ENCODE data around the gene GNAT2.
A peak's percentile ranks its signal among the peaks of the same experiment; 100 is the strongest.

The GNAT2 gene

DNA sequence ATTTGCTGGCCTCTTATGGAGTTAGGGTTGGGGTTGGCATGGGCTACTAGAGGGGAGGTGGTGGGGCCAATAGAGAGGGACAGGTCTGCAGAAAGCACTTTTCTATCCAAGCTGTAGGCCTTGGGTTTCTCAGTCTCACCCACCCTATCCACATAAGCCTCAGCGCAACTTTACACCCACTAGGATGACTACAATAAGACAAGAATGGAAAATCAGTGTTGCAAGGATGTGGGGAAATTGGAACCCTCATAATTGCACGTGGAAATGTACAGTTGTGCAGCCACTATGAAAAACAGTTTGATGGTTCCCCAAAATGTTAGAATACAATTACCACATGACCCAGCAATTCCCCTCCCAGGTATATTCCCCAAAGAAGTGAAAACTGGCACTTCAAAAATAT lies 22.4 kb upstream of the GNAT2 start:
- no peak for DNase-seq

DNA sequence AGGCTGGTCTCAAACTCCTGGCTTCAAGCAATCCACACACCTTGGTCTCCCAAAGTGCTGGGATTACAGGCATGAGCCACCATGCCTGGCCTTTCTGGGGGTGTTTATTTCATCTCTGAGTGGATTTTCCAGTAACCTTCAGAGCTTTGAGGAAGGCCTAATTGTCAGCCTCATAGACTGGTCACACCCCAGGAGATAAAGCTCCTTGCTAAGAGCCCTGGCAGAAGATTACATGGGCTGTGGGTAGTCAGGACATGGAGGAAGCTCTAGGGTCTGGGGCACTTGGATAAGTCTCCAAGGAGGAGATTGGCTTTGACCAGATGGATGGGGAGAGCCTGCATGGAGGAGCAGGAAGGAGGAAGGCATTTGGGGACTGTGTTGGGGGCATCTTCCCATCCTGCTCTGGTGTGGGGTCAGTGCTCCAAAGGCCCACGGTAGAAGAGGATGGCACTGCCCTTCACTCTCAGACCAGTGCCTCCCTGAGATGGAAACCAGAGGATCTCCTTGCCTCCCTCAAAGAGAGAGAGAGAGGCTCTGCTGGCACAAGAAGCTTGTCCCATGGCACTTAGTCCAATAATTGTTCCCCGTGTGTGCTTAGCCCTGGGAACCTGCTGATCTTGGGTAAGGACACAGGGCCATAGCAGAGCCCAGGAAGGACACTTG lies 21.8 kb upstream of the GNAT2 start:
- DNase-seq: no peak

DNA sequence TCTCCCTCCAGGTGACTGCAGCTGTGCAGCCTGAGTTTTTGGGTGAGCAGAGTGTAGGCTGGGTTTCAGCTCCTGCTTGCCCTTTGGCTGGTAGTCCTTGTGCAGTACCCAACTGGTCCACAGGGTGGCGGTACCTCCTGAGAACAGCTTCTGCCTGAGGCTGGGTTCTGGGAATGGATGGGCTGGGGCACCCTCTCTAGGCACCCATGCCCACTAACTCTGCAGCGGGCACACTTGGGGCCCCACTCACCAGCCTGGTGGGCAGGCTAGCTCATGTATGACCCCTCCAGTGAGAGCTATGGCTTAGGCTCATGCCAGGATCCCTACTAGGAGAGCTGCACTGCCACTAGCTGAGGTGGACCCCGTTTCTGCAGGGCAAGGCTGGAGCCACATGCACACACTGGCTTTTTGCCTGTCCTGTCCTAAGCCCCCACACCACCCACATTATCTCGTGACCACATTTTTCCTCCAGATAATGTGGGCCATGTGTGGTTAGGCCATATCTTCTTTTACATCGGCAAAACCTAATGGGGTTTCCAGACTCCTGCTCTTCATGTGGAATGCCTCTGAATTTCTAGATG lies 21.0 kb upstream of the GNAT2 start:
- DNase-seq: peak; percentile 51

DNA sequence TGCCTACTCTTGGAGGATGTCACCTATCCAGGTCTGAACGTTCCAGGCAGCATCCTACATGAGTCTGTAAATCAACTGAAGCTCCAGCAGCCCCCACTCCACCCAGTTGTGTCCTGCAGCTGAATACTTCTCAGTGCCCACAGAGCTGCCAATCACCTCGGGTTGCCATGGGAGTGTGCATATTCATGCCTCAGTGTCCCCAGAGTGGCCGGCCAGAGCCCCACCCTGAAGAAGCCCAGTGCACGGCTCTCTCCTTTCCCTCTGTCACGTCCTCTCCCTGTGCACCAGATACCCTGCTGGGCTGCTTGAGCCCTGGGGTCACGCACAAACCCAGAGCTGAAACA lies 20.4 kb upstream of the GNAT2 start:
- no peak for DNase-seq

DNA sequence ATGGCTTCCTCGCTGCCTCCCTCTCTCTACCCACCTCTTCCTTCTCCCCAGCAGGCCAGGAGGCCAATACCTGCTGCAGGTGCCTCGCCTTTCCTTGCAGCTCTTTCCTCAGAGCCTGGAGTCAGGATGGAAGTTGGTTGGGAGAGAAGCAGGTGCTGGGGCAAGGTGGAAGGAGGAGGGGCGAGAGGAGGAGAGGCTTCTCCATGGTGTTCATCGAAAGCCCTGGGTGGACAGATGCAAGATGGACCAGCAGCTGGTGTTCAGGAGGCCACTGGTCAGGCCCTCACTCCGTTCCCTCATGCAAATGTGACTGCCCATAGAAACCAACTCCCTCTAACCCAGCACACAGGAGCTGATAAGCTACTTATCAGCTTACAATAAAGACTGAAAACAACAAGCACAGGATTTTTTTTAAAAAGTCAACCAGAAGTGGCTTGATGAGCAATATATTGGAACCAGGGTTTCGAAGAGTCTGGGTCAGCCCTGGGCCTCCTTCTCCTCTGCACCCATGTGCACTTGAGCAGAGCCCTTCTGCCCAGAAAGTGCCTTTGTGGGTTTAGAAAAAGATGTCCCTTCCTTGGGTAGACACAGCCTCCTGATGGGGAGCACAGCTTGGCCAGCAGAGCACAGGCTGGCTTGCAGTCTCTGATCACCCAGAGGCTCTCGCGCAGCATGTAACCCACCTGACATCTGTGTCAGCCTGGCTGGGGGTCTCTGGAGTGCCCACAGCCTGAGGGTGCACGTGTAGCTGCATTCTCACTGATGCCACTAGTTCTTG lies 19.8 kb upstream of the GNAT2 start:
- no peak for DNase-seq

DNA sequence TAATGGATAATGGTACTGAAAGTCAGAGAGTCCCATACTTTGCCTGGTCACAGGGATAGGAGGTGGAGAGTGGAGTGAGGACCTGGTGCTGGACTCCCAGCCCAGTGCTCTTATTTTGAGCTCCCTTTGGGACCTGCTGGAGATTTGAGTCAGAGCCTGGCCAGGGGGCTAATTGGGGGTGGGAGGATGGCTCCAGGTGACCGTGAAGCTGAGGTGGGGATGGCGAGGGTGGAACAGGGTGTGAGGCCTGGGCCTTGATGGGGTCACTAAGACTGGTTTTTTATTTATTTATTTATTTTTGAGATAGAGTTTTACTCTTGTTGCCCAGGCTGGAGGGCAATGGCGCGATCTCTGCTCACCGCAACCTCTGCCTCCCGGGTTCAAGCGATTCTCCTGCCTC lies 18.0 kb upstream of the GNAT2 start:
- no peak for DNase-seq

DNA sequence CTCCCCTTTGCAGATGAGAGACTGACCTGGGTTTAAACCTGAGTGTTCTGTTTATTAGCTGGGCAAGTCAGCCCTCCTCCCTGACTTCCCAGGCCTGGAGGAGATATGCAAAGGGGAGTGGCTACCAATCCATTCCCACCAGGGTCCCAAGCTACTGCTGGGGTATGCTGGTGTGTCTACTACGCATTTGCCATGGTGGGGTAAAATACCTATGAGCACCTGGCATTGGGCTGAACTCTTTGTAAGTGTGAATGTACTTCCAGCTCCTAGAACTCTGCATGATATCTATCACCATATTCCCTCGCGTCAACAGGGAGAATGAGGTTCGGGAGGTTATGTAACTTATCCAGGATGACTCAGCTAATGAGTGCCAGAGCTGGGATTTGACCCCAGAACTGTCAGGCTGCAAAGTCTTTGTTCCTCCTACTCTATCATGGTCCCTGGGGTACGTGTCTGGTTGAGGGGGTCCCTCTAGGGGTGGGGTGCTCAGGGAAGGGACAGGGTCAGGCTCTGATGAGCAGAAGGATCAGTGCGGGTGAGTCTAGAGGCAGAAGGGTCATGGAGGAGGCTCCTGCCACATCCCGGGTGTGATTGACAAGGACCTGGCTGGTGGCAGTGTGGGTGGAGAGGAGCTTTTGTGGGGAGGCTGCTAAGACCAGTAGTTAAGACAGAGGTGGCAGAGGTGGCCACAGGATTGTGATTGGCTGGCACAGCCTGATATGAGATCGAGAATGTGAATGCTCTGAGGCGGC lies 17.0 kb upstream of the GNAT2 start:
- DNase-seq: peak; percentile 67

DNA sequence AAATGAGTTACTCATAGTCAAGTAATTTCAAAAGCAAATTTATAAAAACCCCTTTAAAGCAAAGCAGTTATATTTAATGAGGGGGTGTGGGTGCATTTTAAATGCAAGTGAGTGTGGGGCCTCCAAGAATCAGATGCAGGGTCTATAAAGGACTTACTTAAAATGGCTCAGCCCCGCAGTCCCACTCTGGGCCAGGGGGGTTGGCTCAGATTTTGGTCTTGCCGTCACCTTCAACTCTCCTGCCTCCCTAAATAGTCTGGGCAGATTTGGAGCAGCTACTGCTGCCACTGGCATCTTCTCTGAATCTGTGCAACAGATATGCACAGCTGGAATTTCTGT lies 16.4 kb upstream of the GNAT2 start:
- no peak for DNase-seq

DNA sequence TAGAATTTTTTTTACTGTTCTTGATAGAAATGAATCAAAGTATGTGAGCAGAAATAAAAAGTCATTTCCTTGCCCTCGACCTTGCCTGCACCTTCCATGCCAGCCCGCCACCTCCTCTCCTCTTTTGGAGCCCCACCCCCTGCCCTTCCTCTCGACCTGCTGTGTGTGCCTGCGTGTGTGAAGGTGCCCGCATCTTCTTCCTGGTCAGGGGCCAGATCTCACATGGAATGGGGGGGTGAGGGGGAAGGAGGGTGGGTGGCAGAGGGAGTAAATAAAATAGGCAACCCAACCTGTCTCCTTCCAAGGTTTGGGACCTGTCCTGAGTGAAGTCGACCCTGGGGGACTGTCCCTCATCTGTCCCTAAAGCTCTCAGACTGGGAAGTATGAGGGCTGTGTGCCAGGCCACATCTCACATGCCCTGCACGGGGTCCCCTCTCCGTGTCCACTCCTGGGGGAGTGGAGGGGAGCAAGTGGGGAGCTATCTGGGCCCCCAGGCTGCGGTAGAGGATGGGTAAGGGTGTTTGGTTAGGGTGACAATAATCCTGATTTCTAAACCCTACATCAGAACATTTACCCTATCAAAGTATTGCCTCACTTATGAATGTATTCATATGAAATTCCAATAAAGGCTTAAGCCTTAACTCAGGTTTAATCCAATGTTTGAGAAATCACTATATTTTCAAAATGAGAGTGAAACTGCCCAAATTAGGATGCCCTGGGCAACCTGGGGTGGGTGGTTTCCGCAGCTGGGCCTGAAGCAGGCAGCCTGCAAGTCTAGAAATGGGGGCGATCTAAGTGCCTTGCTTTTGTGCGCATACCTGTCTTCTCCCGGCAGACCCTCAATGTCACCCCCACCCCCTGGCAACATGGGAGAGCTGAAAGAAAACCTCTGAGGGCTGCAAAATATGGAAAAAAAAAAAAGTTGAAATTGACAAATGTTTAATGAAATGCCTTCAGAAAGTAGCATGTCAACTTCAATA lies 15.6 kb upstream of the GNAT2 start:
- no peak for DNase-seq

DNA sequence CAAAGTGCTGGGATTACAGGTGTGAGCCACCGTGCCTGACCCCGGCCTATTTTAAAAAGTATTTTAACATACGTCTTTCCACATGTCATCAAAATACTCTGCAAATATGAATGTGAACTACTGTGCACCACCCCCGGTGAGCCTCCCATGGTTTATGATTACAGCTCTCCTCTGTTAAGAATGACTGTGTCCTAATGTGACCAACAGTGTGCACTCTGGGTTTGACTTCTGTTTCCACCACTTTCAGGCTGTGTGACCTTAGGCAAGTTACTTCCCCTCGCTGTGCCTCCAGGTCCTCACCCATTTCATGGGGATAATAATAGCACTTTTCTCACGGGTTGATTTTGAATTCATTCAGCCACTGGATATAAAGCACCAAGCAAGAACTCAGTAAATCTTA lies 14.9 kb upstream of the GNAT2 start:
- no peak for DNase-seq

DNA sequence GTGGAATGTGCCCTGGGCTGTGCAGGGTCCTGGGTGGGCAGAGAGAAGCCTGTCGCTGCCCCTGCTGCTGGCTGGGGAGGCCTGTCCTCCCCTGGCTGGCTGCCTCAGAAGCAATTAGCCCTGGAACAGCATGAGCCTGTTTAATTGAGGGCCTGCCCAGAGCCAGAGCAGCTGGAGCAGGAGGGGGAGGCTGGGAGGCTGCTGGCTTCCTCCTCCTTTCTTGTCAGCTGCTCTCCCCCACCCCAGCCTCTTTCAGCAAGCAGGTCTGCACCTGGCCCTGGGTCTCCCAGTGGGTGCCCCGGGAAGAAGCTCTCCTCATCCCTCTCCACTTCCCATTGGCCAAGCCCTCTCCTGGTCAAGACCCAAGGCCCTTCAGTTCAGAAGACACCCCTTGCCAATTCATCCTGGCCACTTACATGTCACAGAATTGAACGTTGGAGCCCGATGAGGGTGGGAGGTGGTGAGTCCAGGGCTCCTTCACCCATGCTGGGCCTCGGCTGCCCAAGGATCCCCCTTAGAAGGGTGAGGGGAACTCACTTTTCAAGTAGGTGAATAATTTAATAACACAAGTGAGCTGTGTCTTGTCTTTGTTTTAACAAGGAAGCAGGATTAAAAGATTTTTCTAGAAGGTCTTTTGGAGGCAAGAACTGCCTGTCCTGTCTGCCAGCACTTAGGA lies 13.4 kb upstream of the GNAT2 start:
- DNase-seq: no peak

DNA sequence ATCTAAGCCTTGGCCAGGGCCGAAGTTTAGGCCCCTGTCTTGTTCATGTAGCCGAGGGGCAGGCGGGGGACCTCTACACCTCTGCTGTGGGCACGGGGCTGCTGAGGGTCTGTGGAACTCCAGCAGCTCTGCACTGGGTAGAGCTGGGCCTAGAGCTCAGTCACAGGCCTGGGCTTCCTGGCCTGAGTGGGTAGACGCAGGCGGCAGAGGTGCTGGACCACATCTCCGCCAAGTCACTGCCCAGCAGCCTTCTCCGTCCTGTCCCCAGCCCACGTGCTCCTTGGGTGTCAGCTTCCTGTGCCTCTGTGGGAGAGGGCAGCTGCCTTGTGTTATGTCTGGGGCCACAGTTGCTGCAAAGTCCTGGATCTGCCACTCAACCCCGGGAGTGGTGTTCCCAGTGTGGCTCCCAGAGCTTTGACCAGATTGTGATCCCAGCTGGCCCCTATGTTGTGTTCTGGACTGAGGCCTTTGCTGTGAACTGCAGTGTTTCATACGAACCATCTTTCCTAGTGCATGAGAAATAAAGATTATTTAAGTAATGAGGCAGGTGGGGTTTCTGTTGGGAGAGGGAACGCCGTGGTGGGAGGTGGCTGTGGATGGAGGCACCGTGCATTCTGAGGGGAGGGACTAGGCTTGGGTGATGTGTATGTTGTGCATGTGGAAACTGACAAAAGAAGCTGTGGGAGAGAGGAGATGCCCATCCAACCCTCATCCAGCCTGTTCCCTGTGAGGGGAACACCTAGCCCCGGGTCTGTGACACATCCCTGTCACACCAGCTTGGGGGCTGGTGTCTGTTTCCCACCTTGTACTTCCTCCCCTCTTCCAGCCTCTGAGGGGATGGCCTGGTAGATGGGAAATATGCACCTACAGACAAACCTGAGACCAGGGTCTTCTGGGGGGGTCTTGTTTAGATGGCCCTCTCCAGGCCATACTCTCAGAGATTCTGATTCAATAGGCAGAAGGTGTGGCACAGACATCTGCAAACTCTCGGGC lies 12.4 kb upstream of the GNAT2 start:
- DNase-seq: no peak

DNA sequence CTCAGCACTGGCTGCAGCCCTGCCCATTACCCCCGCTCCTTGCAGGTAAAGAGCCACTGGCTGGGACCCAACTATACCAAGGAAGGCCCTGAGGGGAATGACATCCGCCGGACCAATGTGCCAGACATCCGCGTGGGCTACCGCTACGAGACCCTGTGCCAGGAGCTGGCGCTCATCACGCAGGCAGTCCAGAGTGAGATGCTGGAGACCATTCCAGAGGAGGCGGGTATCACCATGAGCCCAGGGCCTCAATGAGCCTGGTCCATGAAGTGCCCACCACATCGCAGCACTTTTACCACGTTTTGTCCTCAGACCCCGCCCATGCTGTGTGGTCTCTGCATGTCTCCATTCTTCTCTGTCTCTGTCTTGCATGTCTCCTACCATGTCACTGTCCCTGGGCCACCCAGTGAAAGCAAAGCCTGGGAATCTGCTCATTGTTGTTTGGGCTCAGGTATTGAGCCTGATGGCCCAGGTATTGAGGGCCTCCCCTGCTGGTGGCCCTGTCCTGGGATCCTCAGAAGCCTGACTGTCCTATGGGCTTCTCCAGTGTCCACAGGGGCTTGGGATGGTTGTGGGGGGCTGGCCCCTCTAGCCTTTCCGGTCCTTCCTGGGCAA lies 11.6 kb upstream of the GNAT2 start:
- no peak for DNase-seq

DNA sequence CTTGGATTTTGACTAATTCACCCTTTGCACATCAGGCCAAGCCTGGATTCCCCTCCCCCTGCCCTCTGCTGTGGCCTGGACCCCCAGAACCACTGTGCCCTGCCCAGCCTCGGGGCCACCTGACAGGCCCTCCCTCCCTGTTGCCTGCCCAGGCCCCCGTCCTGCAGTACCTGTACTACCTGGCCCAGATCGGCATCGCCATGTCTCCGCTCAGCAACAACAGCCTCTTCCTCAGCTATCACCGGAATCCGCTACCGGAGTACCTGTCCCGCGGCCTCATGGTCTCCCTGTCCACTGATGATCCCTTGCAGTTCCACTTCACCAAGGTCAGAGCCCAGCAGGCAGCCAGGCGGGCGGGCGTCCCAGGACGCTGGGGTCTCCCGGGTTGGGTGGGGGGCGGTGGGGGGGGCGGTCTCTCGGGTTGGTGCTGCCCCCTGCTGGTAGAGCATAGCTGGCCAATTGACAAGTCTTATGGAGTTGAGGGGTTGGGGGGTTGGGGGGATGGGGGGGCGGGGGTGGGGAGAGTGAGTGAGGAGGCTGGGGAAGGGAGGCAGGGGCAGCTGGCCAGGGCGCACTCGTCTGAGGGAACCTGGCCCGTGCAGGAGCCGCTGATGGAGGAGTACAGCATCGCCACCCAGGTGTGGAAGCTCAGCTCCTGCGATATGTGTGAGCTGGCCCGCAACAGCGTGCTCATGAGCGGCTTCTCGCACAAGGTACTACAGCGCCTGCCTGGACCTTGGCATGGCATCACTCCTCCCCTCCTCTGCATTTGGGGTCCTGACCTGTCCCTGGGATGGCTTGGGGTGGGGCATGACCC lies 10.9 kb upstream of the GNAT2 start:
- no peak for DNase-seq

DNA sequence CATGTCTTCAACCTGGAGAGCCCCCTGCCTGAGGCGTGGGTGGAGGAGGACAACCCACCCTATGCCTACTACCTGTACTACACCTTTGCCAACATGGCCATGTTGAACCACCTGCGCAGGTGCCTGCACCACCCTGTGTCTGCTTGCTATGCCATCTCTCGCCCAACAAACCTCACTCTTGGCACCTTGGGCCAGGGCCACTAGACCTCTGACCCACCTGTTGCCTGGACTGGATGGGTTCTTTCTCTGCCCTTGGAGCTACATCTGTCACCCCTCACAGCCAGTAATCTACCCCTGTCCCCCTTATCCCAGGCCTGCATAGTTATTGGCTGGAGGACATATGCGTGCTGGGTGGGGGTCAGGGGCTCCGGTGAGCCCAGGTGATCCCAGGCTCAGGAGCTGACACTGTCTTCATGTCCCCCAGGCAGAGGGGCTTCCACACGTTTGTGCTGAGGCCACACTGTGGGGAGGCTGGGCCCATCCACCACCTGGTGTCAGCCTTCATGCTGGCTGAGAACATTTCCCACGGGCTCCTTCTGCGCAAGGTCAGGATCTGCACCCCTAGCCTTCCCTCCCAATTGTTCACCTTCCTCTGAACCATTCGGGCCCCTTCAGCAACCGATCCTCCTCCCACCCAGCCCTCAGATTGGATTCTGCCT lies 10.1 kb upstream of the GNAT2 start:
- DNase-seq: no peak

DNA sequence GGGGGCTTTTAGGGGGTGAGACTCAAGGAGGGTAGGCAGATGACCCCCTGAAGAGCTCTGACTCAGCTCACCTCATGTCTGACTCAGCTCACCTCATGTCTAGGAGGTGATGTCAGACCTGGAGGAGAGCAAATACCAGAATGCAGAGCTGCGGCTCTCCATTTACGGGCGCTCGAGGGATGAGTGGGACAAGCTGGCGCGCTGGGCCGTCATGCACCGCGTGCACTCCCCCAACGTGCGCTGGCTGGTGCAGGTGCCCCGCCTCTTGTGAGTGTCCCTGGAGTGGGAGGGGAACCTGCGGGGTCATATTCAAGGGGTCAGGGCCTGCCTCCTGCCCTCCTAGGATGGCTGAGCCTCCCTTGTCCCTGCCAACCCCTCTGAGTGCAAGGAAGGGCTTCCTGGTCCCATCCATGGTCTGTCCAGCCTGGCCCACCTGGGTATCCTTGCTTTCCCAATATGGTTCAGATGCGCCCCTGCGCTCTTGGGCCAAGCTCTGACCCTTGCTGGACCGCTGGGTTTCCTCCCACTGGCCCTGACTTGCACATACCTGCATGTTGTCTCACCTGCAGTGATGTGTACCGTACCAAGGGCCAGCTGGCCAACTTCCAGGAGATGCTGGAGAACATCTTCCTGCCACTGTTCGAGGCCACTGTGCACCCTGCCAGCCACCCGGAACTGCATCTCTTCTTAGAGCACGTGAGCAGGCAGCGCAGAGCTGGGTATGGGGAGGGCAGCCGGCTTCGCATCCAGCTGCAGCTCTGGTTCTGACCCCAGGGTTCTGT lies 9.3 kb upstream of the GNAT2 start:
- peak; percentile 31 for DNase-seq

DNA sequence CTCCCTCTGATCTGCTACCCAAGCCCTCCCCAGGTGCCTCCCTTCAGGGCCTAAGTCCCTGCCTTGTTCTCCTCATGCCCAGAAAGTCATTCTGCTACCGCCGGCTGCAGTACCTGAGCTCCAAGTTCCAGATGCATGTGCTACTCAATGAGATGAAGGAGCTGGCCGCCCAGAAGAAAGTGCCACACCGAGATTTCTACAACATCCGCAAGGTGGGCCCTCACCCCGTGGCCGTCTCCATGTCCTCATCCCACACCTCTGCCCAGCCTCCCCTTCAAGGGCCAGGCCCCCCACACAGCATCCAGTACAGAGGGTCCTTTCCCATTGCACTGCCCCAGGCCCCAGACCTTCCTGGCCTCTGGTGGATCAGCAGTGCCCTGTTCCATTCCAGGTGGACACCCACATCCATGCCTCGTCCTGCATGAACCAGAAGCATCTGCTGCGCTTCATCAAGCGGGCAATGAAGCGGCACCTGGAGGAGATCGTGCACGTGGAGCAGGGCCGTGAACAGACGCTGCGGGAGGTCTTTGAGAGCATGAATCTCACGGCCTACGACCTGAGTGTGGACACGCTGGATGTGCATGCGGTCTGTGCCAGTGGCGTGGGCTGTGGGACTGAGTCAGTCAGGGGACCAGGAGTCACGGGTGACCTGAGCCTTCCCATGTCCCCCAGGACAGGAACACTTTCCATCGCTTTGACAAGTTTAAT lies 8.4 kb upstream of the GNAT2 start:
- DNase-seq: no peak

All from fibroblast of skin of abdomen (primary cell).